Thymus (tissue), 11 donors: ENCODE measurements around the gene LBH. TPM values are rescaled to one million over a fixed set of nuclear protein-coding genes. Genes with fewer than 3 reads are reported as not detected.

Source experiments
- DNase-seq, 9 donors: peaks; one replicate each; pipeline ENCODE4 v3.0.0-alpha.2; 2013; ENCODE audit warnings: low spot score in 9 of 9, low read depth in 6 of 9, missing footprints in 1 of 9
- H3K27ac ChIP-seq, 2 donors: one replicate each; pipeline ENCODE4 v1.5.1; 2013; ENCODE audit warnings: control low read depth in 1 of 2, low read depth in 1 of 2, low read length in 1 of 2, mild to moderate bottlenecking in 1 of 2, moderate library complexity in 1 of 2
- H3K27me3 ChIP-seq, 2 donors: one replicate each; pipeline ENCODE4 v1.5.1; 2013; ENCODE audit warnings: low read length in 1 of 2; ENCODE audit not compliant: control insufficient read depth in 2 of 2, insufficient read depth in 1 of 2
- H3K36me3 ChIP-seq, 2 donors: one replicate each; pipeline ENCODE4 v1.5.1; 2013; ENCODE audit warnings: low read length in 1 of 2, mild to moderate bottlenecking in 1 of 2, moderate library complexity in 1 of 2; ENCODE audit not compliant: control insufficient read depth in 2 of 2, insufficient read depth in 2 of 2
- H3K4me1 ChIP-seq, 2 donors: one replicate each; pipeline ENCODE4 v1.5.1; 2013; ENCODE audit warnings: low read length in 2 of 2; ENCODE audit not compliant: control insufficient read depth in 2 of 2, insufficient read depth in 2 of 2
- H3K4me3 ChIP-seq, 2 donors: one replicate each; pipeline ENCODE4 v1.5.1; 2013; ENCODE audit warnings: low read length in 2 of 2, control low read depth in 1 of 2, mild to moderate bottlenecking in 1 of 2
- H3K9me3 ChIP-seq, 2 donors: one replicate each; pipeline ENCODE4 v1.5.1; 2013; ENCODE audit warnings: low read length in 1 of 2, mild to moderate bottlenecking in 1 of 2; ENCODE audit not compliant: control insufficient read depth in 2 of 2, insufficient read depth in 1 of 2
- WGBS: extraction: QIAGEN DNeasy Blood & Tissue Kit; methylation state at CpG from one replicate; pipeline ENCODE4 v1.1.7; 2013; 5-methylcytosine and 5-hydroxymethylcytosine counted together
- polyA plus RNA-seq: library from polyadenylated mRNA; stranded (reverse); fragments of 200-250 nt; gene quantifications from one replicate; pipeline ENCODE4 v1.2.3, GENCODE V29; 2013
- total RNA-seq: library from RNA; stranded (reverse); fragments of 120-200 nt; gene quantifications from one replicate; pipeline ENCODE4 v1.2.4, GENCODE V29; 2013
- donor health status: healthy.

LBH gene
- total and polyA plus RNA-seq, 2 donors, result 88.9 to 149 TPM

DNA sequence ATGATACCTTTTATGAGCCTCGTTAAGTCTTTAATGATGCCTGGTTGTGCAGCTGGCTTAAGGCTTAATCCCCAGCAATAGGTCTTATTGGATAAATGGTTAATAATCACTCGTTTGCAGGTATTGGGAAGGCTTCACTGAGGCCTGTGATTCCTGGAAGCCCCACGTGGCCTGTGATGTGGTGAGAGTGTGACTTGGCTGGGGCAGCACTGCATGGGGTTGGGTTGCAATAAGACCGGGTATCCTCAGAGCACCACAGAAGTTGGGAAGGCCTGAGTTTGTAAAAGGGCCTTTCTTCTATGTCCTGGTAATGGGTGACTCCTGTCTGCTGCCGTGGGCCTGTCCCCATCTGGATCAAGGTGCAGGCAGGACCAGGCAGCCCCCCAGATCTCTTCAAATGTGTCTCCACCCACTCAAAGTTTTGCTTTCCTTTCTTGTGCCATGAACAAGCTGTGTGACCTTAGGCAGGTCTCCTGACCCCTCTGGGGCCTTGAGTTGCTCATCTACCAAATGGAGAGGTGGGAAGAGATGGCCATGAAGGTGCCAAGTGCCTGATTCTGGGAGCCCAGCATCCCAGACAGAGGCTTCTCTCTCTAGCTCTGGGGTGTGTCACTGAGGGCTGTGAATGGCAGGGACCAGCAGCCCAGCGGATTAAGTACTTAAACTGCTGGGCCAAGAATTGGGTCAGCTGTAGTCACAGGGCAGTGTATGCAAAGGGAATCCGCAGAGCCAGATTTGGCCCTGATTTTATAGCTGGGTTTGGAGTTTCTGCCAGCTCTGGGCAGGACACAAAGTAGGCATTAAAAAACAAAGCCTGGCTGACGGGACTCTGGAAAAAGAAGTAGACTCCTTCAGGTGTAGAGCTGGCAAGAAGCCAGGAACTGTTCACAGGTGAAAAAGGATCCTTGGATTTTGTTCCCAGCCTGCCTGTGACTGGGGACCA lies 24.4 kb downstream of the LBH start:
- Histone ChIP-seq H3K4me1 (peaks cover 86 to 99% of the 10 kb centered on the region in 2 donors), H3K4me3 (no peak overlapping the region), H3K27ac (peak overlapping the region; percentile 88 to 97), H3K27me3 (no peaks in the 10 kb centered on the region), H3K36me3 (peaks cover 42 to 68% of the 10 kb centered on the region in 2 donors), H3K9me3 (no peaks in the 10 kb centered on the region)
- DNase-seq, result no peak
- WGBS, result 66% methylated on average over 8 of the region's 8 CpGs

DNA sequence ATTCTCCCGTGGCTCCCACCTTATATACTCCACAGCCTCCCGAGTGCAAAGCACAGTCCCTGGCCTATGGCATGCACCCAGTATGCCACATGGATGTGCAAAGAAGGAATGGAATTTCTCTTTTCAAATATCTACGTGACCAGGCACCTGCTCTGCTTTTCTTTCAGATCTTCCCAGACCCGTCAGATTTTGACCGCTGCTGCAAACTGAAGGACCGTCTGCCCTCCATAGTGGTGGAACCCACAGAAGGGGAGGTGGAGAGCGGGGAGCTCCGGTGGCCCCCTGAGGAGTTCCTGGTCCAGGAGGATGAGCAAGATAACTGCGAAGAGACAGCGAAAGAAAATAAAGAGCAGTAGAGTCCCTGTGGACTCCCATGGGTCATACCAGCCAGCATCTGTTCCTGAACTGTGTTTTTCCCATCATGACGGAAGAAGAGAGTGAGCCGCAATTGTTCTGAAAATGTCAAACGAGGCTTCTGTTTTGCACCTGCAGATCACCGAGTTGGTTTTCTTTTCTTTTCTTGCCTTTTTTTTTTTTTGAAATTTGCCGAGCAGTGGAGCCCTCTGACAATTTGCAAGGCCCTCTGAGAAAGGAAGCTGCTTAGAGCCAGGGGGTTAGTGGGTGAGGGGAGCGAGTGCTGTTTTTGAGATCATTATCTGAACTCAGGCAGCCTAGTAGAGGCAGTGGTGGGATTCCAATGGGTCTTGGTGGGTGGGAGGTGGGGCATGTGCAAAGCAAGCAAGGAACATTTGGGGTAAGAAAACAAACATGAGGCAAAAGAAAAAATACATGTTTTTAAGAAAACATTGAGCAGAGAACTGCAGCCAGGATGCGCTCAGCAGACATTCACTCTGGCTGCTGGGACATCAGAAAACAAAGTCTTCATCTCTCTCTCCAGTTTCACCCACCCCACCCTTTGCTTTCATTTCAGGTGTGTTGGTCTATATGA lies 26.2 kb downstream of the LBH start:
- Histone ChIP-seq H3K4me3 (peak overlapping the region; percentile 35 to 43), H3K36me3 (peaks cover 38 to 66% of the 10 kb centered on the region in 2 donors), H3K27me3 (no peaks in the 10 kb centered on the region), H3K4me1 (peaks cover 75 to 84% of the 10 kb centered on the region in 2 donors), H3K9me3 (peaks cover 0 to 3% of the 10 kb centered on the region in 2 donors), H3K27ac (peak overlapping the region; percentile 97)
- WGBS, result 43% methylated on average over 17 of the region's 17 CpGs
- DNase-seq, result peak; percentile 63 to 93 (median 81)

DNA sequence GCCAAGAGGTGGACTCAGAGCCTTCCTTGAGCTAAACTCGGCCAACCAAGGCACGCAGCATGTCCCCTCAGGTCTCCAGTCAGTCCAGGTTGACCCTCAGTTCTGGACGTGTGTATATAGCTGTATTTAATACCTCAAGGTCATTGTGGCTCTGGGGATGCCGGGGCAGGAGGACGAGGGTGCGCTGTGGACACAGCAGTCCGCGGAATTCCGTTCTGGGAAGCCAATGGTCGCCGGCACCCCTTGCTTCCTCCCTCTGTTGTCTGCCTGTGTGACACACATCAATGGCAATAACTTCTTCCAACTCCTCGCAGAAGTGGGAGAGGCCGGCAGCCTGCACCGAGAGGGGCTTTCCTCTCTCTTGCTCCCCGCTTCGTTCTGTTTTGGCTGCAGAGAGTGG lies 27.7 kb downstream of the LBH start:
- H3K27me3 ChIP-seq, result no peaks in the 10 kb centered on the region
- peaks cover 61 to 69% of the 10 kb centered on the region in 2 donors for H3K4me1 ChIP-seq
- peak overlapping the region; percentile 97 for H3K27ac ChIP-seq
- peaks cover 38 to 61% of the 10 kb centered on the region in 2 donors for H3K36me3 ChIP-seq
- no peak for DNase-seq
- 99% methylated on average over 16 of the region's 16 CpGs for WGBS
- peaks cover 0 to 7% of the 10 kb centered on the region in 2 donors for H3K9me3 ChIP-seq
- H3K4me3 ChIP-seq, result no peak overlapping the region

GRCh38 chr2:30259827-30260679 lies 28.7 kb downstream of the LBH start:
- no peaks in the 10 kb centered on the region for H3K27me3 ChIP-seq
- H3K4me1 ChIP-seq, result peaks cover 51 to 63% of the 10 kb centered on the region in 2 donors
- WGBS, result 93% methylated on average over 3 of the region's 3 CpGs
- peaks cover 32 to 52% of the 10 kb centered on the region in 2 donors for H3K36me3 ChIP-seq
- H3K27ac ChIP-seq, result peak overlapping the region; percentile 97
- no peak for DNase-seq
- H3K4me3 ChIP-seq, result no peak overlapping the region
- H3K9me3 ChIP-seq, result peaks cover 0 to 7% of the 10 kb centered on the region in 2 donors

DNA sequence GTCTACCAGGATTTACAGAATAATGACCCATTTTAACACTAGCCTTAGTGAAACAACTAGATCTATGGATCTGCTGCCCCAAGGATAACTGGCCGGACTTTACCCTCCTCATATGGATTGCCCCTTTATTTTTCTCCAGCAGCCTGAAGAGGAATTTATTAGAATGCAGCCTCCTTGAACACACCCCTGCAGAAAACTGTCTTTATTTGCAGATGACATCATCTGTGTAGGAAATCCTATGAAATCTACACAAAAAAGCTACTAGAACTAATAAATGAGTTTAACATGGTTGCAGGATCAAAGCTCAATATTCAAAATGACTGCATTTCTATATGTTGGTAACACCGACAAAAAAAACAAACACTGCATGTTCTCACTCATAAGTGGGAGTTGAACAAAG lies 29.6 kb downstream of the LBH start:
- H3K27ac ChIP-seq, result no peak overlapping the region

GRCh38 chr2:30261695-30262211 lies 30.4 kb downstream of the LBH start:
- Histone ChIP-seq H3K27ac (no peak overlapping the region), H3K36me3 (peaks cover 25 to 39% of the 10 kb centered on the region in 2 donors), H3K9me3 (peaks cover 0 to 7% of the 10 kb centered on the region in 2 donors), H3K4me3 (no peak overlapping the region), H3K4me1 (peaks cover 46 to 60% of the 10 kb centered on the region in 2 donors), H3K27me3 (no peaks in the 10 kb centered on the region)
- no peak for DNase-seq

More for the DNA sequence above, 29.6 kb downstream of the LBH start:
- Histone ChIP-seq H3K9me3 (peaks cover 0 to 7% of the 10 kb centered on the region in 2 donors), H3K27me3 (no peaks in the 10 kb centered on the region), H3K4me3 (no peak overlapping the region), H3K4me1 (peaks cover 46 to 60% of the 10 kb centered on the region in 2 donors), H3K36me3 (peaks cover 28 to 44% of the 10 kb centered on the region in 2 donors)
- 94% methylated on average over 2 of the region's 2 CpGs for WGBS
- DNase-seq, result no peak

- DNase-seq, result no peak
- peaks cover 0 to 7% of the 10 kb centered on the region in 2 donors for H3K9me3 ChIP-seq
- WGBS, result 87% methylated on average over 5 of the region's 5 CpGs
- peaks cover 46 to 59% of the 10 kb centered on the region in 2 donors for H3K4me1 ChIP-seq
- no peak overlapping the region for H3K4me3 ChIP-seq
- no peaks in the 10 kb centered on the region for H3K27me3 ChIP-seq
- no peak overlapping the region for H3K27ac ChIP-seq
- H3K36me3 ChIP-seq, result peaks cover 24 to 38% of the 10 kb centered on the region in 2 donors
These were observed 31.5 kb downstream of the LBH start for GRCh38 chr2:30262716-30263309.

DNA sequence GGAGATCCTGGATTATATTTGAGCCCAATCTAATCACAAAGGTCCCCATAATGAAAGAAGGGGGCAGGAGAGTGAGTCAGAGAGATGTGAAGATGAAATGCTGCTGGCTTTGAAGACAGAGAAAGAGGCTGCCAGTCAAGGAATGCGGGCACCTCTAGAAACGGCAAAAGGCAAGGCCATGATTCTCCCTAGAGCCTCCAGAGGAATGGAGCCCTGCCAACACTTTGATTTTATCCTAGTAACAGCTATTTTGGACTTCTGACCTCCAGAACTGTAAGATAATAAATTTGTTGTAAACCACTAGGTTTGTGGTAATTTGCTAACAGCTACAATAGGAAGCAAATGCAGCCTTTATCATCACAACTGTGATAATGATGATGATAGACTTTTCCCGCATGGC lies 32.9 kb downstream of the LBH start:
- DNase-seq, result no peak
- Histone ChIP-seq H3K4me3 (no peak overlapping the region), H3K4me1 (peaks cover 35 to 54% of the 10 kb centered on the region in 2 donors), H3K9me3 (peaks cover 0 to 7% of the 10 kb centered on the region in 2 donors), H3K36me3 (peaks cover 15 to 24% of the 10 kb centered on the region in 2 donors), H3K27me3 (no peaks in the 10 kb centered on the region), H3K27ac (peak overlapping the region in 1 of 2 donors; percentile 12)
- 96% methylated on average over 3 of the region's 3 CpGs for WGBS
